ENCODE measurements around the gene TSTD1. TPM values are rescaled to one million over a fixed set of nuclear protein-coding genes. Genes with fewer than 3 reads are reported as not detected.

Gene TSTD1
- total and polyA plus RNA-seq, 10 of the 15 experiments (the other 5 are each of a cell fraction or from before 2014, with no cell fraction given) = 33.3 to 145 (median 89.4) TPM

Small RNA genes lying within 50 kb of the gene (small RNA-seq; reads per million reads assigned to genes)
- gene AL591806.2 = not detected

Other genes starting within 250 kb of the TSTD1 start
Only the 7 nearest of the 23 such genes appear.
- gene F11R, start 17.8 kb downstream of the TSTD1 start, total RNA-seq (2014; rRNA removed) = 23.7 and 33.2 TPM in 2 replicates
- gene F11R, start 17.8 kb downstream of the TSTD1 start, total RNA-seq (2014; rRNA removed; fragmentation: Illumina TruSeq; extraction: Trizol) = 29.5 and 31.9 TPM in 2 replicates
- gene F11R, start 17.8 kb downstream of the TSTD1 start, total RNA-seq (2021) = 29.8 and 33.2 TPM in 2 replicates
- gene F11R, start 17.8 kb downstream of the TSTD1 start, polyA plus RNA-seq (2011; rRNA removed) = 51.8 and 80.9 TPM in 2 replicates
- 54.5 and 71.7 TPM in 2 replicates for gene F11R, start 17.8 kb downstream of the TSTD1 start, polyA plus RNA-seq (2014; fragmentation: Illumina TruSeq; extraction: Trizol)
- 10 to 100 TPM; 15.3 TPM for gene F11R, start 17.8 kb downstream of the TSTD1 start, polyA plus RNA-seq (2014; fragmentation: Nextera tagmentation; extraction: Ambion mirVana)
- 21.0 and 23.4 TPM in 2 replicates for gene F11R, start 17.8 kb downstream of the TSTD1 start, polyA plus RNA-seq (2014; rRNA removed)
- 10 to 100 TPM; 21.3 to 24.9 TPM for gene F11R, start 17.8 kb downstream of the TSTD1 start, polyA plus RNA-seq (2016; fragmentation: Nextera tagmentation; extraction: Ambion mirVana)
- 90.2 and 92.1 TPM in 2 replicates for gene USF1, start 7.0 kb upstream of the TSTD1 start, total RNA-seq (2014; rRNA removed)
- 61.4 and 65.1 TPM in 2 replicates for gene USF1, start 7.0 kb upstream of the TSTD1 start, total RNA-seq (2014; rRNA removed; fragmentation: Illumina TruSeq; extraction: Trizol)
- gene USF1, start 7.0 kb upstream of the TSTD1 start, total RNA-seq (2021) = 60.3 and 65.8 TPM in 2 replicates
- gene USF1, start 7.0 kb upstream of the TSTD1 start, polyA plus RNA-seq (2011; rRNA removed) = 33.8 and 46.0 TPM in 2 replicates
- 50.5 and 60.9 TPM in 2 replicates for gene USF1, start 7.0 kb upstream of the TSTD1 start, polyA plus RNA-seq (2014; fragmentation: Illumina TruSeq; extraction: Trizol)
- 10 to 100 TPM in 1 of 2 experiments, 1 to 10 TPM in 1; 9.4 to 26.3 TPM for gene USF1, start 7.0 kb upstream of the TSTD1 start, polyA plus RNA-seq (2014; fragmentation: Nextera tagmentation; extraction: Ambion mirVana)
- 72.6 and 72.8 TPM in 2 replicates for gene USF1, start 7.0 kb upstream of the TSTD1 start, polyA plus RNA-seq (2014; rRNA removed)
- 10 to 100 TPM; 11.5 to 23.1 TPM for gene USF1, start 7.0 kb upstream of the TSTD1 start, polyA plus RNA-seq (2016; fragmentation: Nextera tagmentation; extraction: Ambion mirVana)
- 64.8 and 72.0 TPM in 2 replicates for gene ARHGAP30, start 30.9 kb upstream of the TSTD1 start, total RNA-seq (2014; rRNA removed)
- 78.5 and 78.9 TPM in 2 replicates for gene ARHGAP30, start 30.9 kb upstream of the TSTD1 start, total RNA-seq (2014; rRNA removed; fragmentation: Illumina TruSeq; extraction: Trizol)
- gene ARHGAP30, start 30.9 kb upstream of the TSTD1 start, total RNA-seq (2021) = 136 and 143 TPM in 2 replicates
- gene ARHGAP30, start 30.9 kb upstream of the TSTD1 start, polyA plus RNA-seq (2011; rRNA removed) = 68.3 and 90.2 TPM in 2 replicates
- 74.3 and 94.1 TPM in 2 replicates for gene ARHGAP30, start 30.9 kb upstream of the TSTD1 start, polyA plus RNA-seq (2014; fragmentation: Illumina TruSeq; extraction: Trizol)
- 10 to 100 TPM; 12.9 to 20.9 TPM for gene ARHGAP30, start 30.9 kb upstream of the TSTD1 start, polyA plus RNA-seq (2014; fragmentation: Nextera tagmentation; extraction: Ambion mirVana)
- 81.9 and 86.9 TPM in 2 replicates for gene ARHGAP30, start 30.9 kb upstream of the TSTD1 start, polyA plus RNA-seq (2014; rRNA removed)
- 10 to 100 TPM; 64.1 to 74.0 TPM for gene ARHGAP30, start 30.9 kb upstream of the TSTD1 start, polyA plus RNA-seq (2016; fragmentation: Nextera tagmentation; extraction: Ambion mirVana)
- 2.5 and 2.8 TPM in 2 replicates for gene NECTIN4, start 50.6 kb upstream of the TSTD1 start, total RNA-seq (2014; rRNA removed)
- 3.1 and 3.3 TPM in 2 replicates for gene NECTIN4, start 50.6 kb upstream of the TSTD1 start, total RNA-seq (2014; rRNA removed; fragmentation: Illumina TruSeq; extraction: Trizol)
- 4.0 and 5.6 TPM in 2 replicates for gene NECTIN4, start 50.6 kb upstream of the TSTD1 start, total RNA-seq (2021)
- 7.5 and 8.7 TPM in 2 replicates for gene NECTIN4, start 50.6 kb upstream of the TSTD1 start, polyA plus RNA-seq (2011; rRNA removed)
- 2.6 and 4.5 TPM in 2 replicates for gene NECTIN4, start 50.6 kb upstream of the TSTD1 start, polyA plus RNA-seq (2014; fragmentation: Illumina TruSeq; extraction: Trizol)
- gene NECTIN4, start 50.6 kb upstream of the TSTD1 start, polyA plus RNA-seq (2014; fragmentation: Nextera tagmentation; extraction: Ambion mirVana) = 1 to 10 TPM; 3.2 to 3.5 TPM
- gene NECTIN4, start 50.6 kb upstream of the TSTD1 start, polyA plus RNA-seq (2014; rRNA removed) = 3.4 TPM in 2 replicates
- 1 to 10 TPM; 6.9 to 8.3 TPM for gene NECTIN4, start 50.6 kb upstream of the TSTD1 start, polyA plus RNA-seq (2016; fragmentation: Nextera tagmentation; extraction: Ambion mirVana)
- 2.2 and 2.5 TPM in 2 replicates for gene KLHDC9, start 59.4 kb upstream of the TSTD1 start, total RNA-seq (2014; rRNA removed)
- gene KLHDC9, start 59.4 kb upstream of the TSTD1 start, total RNA-seq (2014; rRNA removed; fragmentation: Illumina TruSeq; extraction: Trizol) = 1.2 and 2.1 TPM in 2 replicates
- 2.7 and 3.3 TPM in 2 replicates for gene KLHDC9, start 59.4 kb upstream of the TSTD1 start, total RNA-seq (2021)
- 3.4 and 3.9 TPM in 2 replicates for gene KLHDC9, start 59.4 kb upstream of the TSTD1 start, polyA plus RNA-seq (2011; rRNA removed)
- gene KLHDC9, start 59.4 kb upstream of the TSTD1 start, polyA plus RNA-seq (2014; fragmentation: Illumina TruSeq; extraction: Trizol) = 0.52 and 1.3 TPM in 2 replicates
- gene KLHDC9, start 59.4 kb upstream of the TSTD1 start, polyA plus RNA-seq (2014; fragmentation: Nextera tagmentation; extraction: Ambion mirVana) = 1 to 10 TPM in 1 of 2 experiments, under 1 TPM in 1; 0.66 to 1.3 TPM
- 2.8 and 3.8 TPM in 2 replicates for gene KLHDC9, start 59.4 kb upstream of the TSTD1 start, polyA plus RNA-seq (2014; rRNA removed)
- gene KLHDC9, start 59.4 kb upstream of the TSTD1 start, polyA plus RNA-seq (2016; fragmentation: Nextera tagmentation; extraction: Ambion mirVana) = 1 to 10 TPM; 3.1 to 4.9 TPM
- 52.1 and 52.3 TPM in 2 replicates for gene PFDN2, start 79.1 kb upstream of the TSTD1 start, total RNA-seq (2014; rRNA removed)
- 44.0 and 54.3 TPM in 2 replicates for gene PFDN2, start 79.1 kb upstream of the TSTD1 start, total RNA-seq (2014; rRNA removed; fragmentation: Illumina TruSeq; extraction: Trizol)
- 76.8 and 81.8 TPM in 2 replicates for gene PFDN2, start 79.1 kb upstream of the TSTD1 start, total RNA-seq (2021)
- gene PFDN2, start 79.1 kb upstream of the TSTD1 start, polyA plus RNA-seq (2011; rRNA removed) = 111 and 127 TPM in 2 replicates
- gene PFDN2, start 79.1 kb upstream of the TSTD1 start, polyA plus RNA-seq (2014; fragmentation: Illumina TruSeq; extraction: Trizol) = 63.2 and 84.1 TPM in 2 replicates
- 10 to 100 TPM; 30.0 to 59.6 TPM for gene PFDN2, start 79.1 kb upstream of the TSTD1 start, polyA plus RNA-seq (2014; fragmentation: Nextera tagmentation; extraction: Ambion mirVana)
- gene PFDN2, start 79.1 kb upstream of the TSTD1 start, polyA plus RNA-seq (2014; rRNA removed) = 102 and 117 TPM in 2 replicates
- gene PFDN2, start 79.1 kb upstream of the TSTD1 start, polyA plus RNA-seq (2016; fragmentation: Nextera tagmentation; extraction: Ambion mirVana) = 100 to 1,000 TPM; 136 to 141 TPM
- 27.9 and 33.0 TPM in 2 replicates for gene NIT1, start 79.1 kb upstream of the TSTD1 start, total RNA-seq (2014; rRNA removed)
- 24.0 and 25.0 TPM in 2 replicates for gene NIT1, start 79.1 kb upstream of the TSTD1 start, total RNA-seq (2014; rRNA removed; fragmentation: Illumina TruSeq; extraction: Trizol)
- gene NIT1, start 79.1 kb upstream of the TSTD1 start, total RNA-seq (2021) = 27.4 and 28.8 TPM in 2 replicates
- 10.5 and 19.2 TPM in 2 replicates for gene NIT1, start 79.1 kb upstream of the TSTD1 start, polyA plus RNA-seq (2011; rRNA removed)
- gene NIT1, start 79.1 kb upstream of the TSTD1 start, polyA plus RNA-seq (2014; fragmentation: Illumina TruSeq; extraction: Trizol) = 20.8 and 27.2 TPM in 2 replicates
- 10 to 100 TPM; 43.1 to 54.4 TPM for gene NIT1, start 79.1 kb upstream of the TSTD1 start, polyA plus RNA-seq (2014; fragmentation: Nextera tagmentation; extraction: Ambion mirVana)
- gene NIT1, start 79.1 kb upstream of the TSTD1 start, polyA plus RNA-seq (2014; rRNA removed) = 27.3 and 27.4 TPM in 2 replicates
- 10 to 100 TPM; 35.3 to 40.4 TPM for gene NIT1, start 79.1 kb upstream of the TSTD1 start, polyA plus RNA-seq (2016; fragmentation: Nextera tagmentation; extraction: Ambion mirVana)